CD4-positive, alpha-beta T cell treated with Interleukin-1 beta for 1 hour (primary cell): ENCODE data around the gene PUM2.

Source experiments
- DNase-seq, 2 donors: peaks; one replicate each; pipeline ENCODE4 v3.0.0-alpha.2; 2020 to 2022

PUM2 gene

GRCh38 chr2:20227894-20228505 lies 122.6 kb downstream of the PUM2 start:
- DNase-seq: no peak

GRCh38 chr2:20226152-20226545 lies 124.5 kb downstream of the PUM2 start:
- no peak for DNase-seq

GRCh38 chr2:20225294-20226151 lies 125.1 kb downstream of the PUM2 start:
- peak in 1 of 2 donors; percentile 17 for DNase-seq

GRCh38 chr2:20224716-20225293 lies 125.8 kb downstream of the PUM2 start, which contains the start of gene SDC1:
Gene SDC1, minus strand, starts transcription at chr2:20225130. Its CDS starts 263 bp downstream, at chr2:20224867.
- no peak for DNase-seq

GRCh38 chr2:20224164-20224715 lies 126.4 kb downstream of the PUM2 start:
- no peak for DNase-seq

GRCh38 chr2:20223407-20224163 lies 127.1 kb downstream of the PUM2 start:
- DNase-seq: no peak

- no peak for DNase-seq
Observed at GRCh38 chr2:20222769-20223406, 127.8 kb downstream of the PUM2 start.

GRCh38 chr2:20222014-20222768 lies 128.5 kb downstream of the PUM2 start:
- DNase-seq: no peak

GRCh38 chr2:20221555-20221973 lies 129.1 kb downstream of the PUM2 start:
- DNase-seq: no peak

- no peak for DNase-seq
Observed at GRCh38 chr2:20220806-20221554, 129.7 kb downstream of the PUM2 start.

GRCh38 chr2:20219763-20220380 lies 130.8 kb downstream of the PUM2 start:
- no peak for DNase-seq

- DNase-seq: no peak
Observed at GRCh38 chr2:20218331-20219320, 132.0 kb downstream of the PUM2 start.

GRCh38 chr2:20217041-20217970 lies 133.3 kb downstream of the PUM2 start:
- DNase-seq: no peak

GRCh38 chr2:20216130-20217025 lies 134.3 kb downstream of the PUM2 start:
- DNase-seq: no peak

- no peak for DNase-seq
Observed at GRCh38 chr2:20215183-20216040, 135.2 kb downstream of the PUM2 start.
